H1 (cell line): ENCODE data around the gene DESI1. TPM values are rescaled to one million over a fixed set of nuclear protein-coding genes. Genes with fewer than 3 reads are reported as not detected.

Experiments
- CHD7 ChIP-seq: fragments of 300-600 bp; sonication (generic); IDR thresholded peaks from 2 replicates; pipeline ENCODE4 v1.7.1; 2012; ENCODE audit warnings: low read length, moderate library complexity, mild to moderate bottlenecking, inconsistent platforms; ENCODE audit not compliant: insufficient replicate concordance
- CTBP2 ChIP-seq: IDR thresholded peaks from 2 replicates; pipeline ENCODE4 v1.7.0; 2011; ENCODE audit warnings: borderline replicate concordance, mild to moderate bottlenecking, moderate library complexity, mixed read lengths, low read length; ENCODE audit not compliant: insufficient read depth, insufficient read length
- MAFK ChIP-seq: IDR thresholded peaks from 2 replicates; pipeline ENCODE4 v1.6.1; 2012; ENCODE audit warnings: low read depth, mild to moderate bottlenecking, improper control_type of control experiment, low read length
- POLR2A ChIP-seq, 2 experiments: IDR thresholded peaks; 1 replicate in 1 of 2; 2 replicates in 1 of 2; pipeline ENCODE4 v1.6.1; 2011; ENCODE audit warnings: low read depth in 2 of 2, low read length in 2 of 2, mild to moderate bottlenecking in 2 of 2; ENCODE audit errors: control extremely low read depth in 1 of 2
- polyA plus RNA-seq, 7 experiments: library from polyadenylated mRNA; depleted of rRNA in 3 of 7; stranded (reverse) in 5 of 7; unstranded in 2 of 7; fragments of >200 nt in 5 of 7; fragments of 200-250 nt in 2 of 7; gene quantifications; 1 replicate in 5 of 7; 2 replicates in 1 of 7; 4 replicates in 1 of 7; pipeline versions ENCODE4 v1.2.1 to v1.2.3, GENCODE V29; 2011 to 2013; ENCODE audit warnings: missing spikeins in 2 of 7, mixed read lengths in 2 of 7
- total RNA-seq: library from RNA; stranded (reverse); fragmentation: NEBNext Ultra II Directional; extraction: Animal tissue kit (Norgen Biotek cat#: 25700); gene quantifications from 2 replicates; pipeline ENCODE4 v1.2.1, GENCODE V29; 2021

The DESI1 gene
- total and polyA plus RNA-seq, 2 of the 8 experiments (the other 6 are each of a cell fraction or from before 2014, with no cell fraction given), result 27.6 to 34.3 TPM

DNA sequence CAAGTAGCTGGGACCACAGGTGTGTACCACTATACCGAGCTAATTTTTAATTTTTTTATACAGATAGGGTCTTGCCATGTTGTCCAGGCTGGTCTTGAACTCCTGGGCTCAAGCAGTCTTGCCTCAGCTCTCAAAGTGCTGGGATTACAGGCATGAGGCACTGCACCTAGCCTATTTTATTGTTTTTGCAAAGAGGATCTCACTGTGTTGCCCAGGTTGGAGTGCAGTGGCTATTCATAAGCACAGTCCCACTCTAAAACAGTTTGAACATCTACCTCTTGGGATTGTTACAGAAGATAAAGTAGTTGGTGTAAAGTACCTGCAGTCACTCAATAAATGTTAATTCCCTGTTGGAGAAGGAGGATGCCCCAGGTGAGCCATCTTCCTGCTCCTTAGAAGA is 29.4 kb upstream of the DESI1 start (continued):
- TF ChIP-seq CHD7 (no peak), MAFK (no peak), CTBP2 (no peak), POLR2A (IDR thresholded peaks at IDR 0.05; ENCODE audit: control extremely low read depth in 1 of 2, low read depth in 2 of 2, low read length in 2 of 2) (no peak)
